Measurements from ENCODE around the gene AP1G2. TPM values are rescaled to one million over a fixed set of nuclear protein-coding genes. Genes with fewer than 3 reads are reported as not detected.

AP1G2 gene
- total RNA-seq, 4 donors from 2014 or later, result 15.9 to 30.2 (median 20.0) TPM

- TF ChIP-seq EP300 (IDR thresholded peaks at IDR 0.05) (no peak), CTCF (IDR thresholded peaks at IDR 0.05) (no peak)
- intact Hi-C loops (cut with DNase I), result no loop called here
- 91% methylated on average over 18 of the region's 24 CpGs for WGBS
- Histone ChIP-seq H3K36me3 (no peaks in the 10 kb centered on the region), H3K27ac (replicated peaks in 1 of 4) (no peak overlapping the region), H3K27me3 (peaks cover 8 to 77% (median 33%) of the 10 kb centered on the region in 4 donors), H3K4me1 (peaks cover 7 to 35% (median 34%) of the 10 kb centered on the region in 4 donors), H3K4me3 (no peak overlapping the region), H3K9me3 (no peaks in the 10 kb centered on the region)
- no peak for DNase-seq (ENCODE audit: extremely low spot score)
Observed at GRCh38 chr14:23580152-23580926, 12.7 kb upstream of the AP1G2 start.

GRCh38 chr14:23579739-23580138, 12.1 kb upstream of the AP1G2 start:
- TF ChIP-seq POLR2AphosphoS5 (IDR thresholded peaks at IDR 0.05) (no peak), POLR2A (IDR thresholded peaks at IDR 0.05; ENCODE audit: low read depth) (no peak), EP300 (IDR thresholded peaks at IDR 0.05) (no peak), CTCF (IDR thresholded peaks at IDR 0.05) (no peak)
- H3K4me3 ChIP-seq, result no peak overlapping the region
- no peaks in the 10 kb centered on the region for H3K36me3 ChIP-seq
- peaks cover 8 to 76% (median 36%) of the 10 kb centered on the region in 4 donors for H3K27me3 ChIP-seq
- peaks cover 7 to 35% (median 34%) of the 10 kb centered on the region in 4 donors for H3K4me1 ChIP-seq
- no peak for DNase-seq (ENCODE audit: extremely low spot score)
- intact Hi-C loops (cut with DNase I), result no loop called here
- no peaks in the 10 kb centered on the region for H3K9me3 ChIP-seq
- no peak overlapping the region for H3K27ac ChIP-seq (replicated peaks in 1 of 4)

GRCh38 chr14:23579311-23579630, 11.7 kb upstream of the AP1G2 start:
- intact Hi-C loops (cut with DNase I), result no loop called here
- TF ChIP-seq EP300 (IDR thresholded peaks at IDR 0.05) (no peak), POLR2AphosphoS5 (IDR thresholded peaks at IDR 0.05) (no peak), CTCF (IDR thresholded peaks at IDR 0.05) (no peak), POLR2A (IDR thresholded peaks at IDR 0.05; ENCODE audit: low read depth) (no peak)
- Histone ChIP-seq H3K9me3 (no peaks in the 10 kb centered on the region), H3K27ac (replicated peaks in 1 of 4) (no peak overlapping the region), H3K36me3 (no peaks in the 10 kb centered on the region), H3K4me3 (peak overlapping the region in 1 of 4 donors; percentile 41), H3K27me3 (peaks cover 8 to 80% (median 36%) of the 10 kb centered on the region in 4 donors), H3K4me1 (peaks cover 7 to 35% (median 34%) of the 10 kb centered on the region in 4 donors)
- WGBS, result 100% methylated on average over 1 of the region's 3 CpGs
- no peak for DNase-seq (ENCODE audit: extremely low spot score)

GRCh38 chr14:23578560-23579310, 11.1 kb upstream of the AP1G2 start, which contains the start of gene JPH4:
Gene JPH4, minus strand, starts transcription at chr14:23578790. Its CDS starts 1,337 bp downstream, at chr14:23577453.
- TF ChIP-seq POLR2AphosphoS5 (IDR thresholded peaks at IDR 0.05), result no peak
- no peak for TF ChIP-seq CTCF (IDR thresholded peaks at IDR 0.05)
- TF ChIP-seq POLR2A (IDR thresholded peaks at IDR 0.05; ENCODE audit: low read depth), result no peak
- TF ChIP-seq EP300 (IDR thresholded peaks at IDR 0.05), result no peak
- Histone ChIP-seq H3K4me1 (peaks cover 7 to 35% (median 34%) of the 10 kb centered on the region in 4 donors), H3K27me3 (peaks cover 8 to 85% (median 36%) of the 10 kb centered on the region in 4 donors), H3K4me3 (peak within 1 kb of the TSS; percentile 35 to 50 (median 42)), H3K9me3 (no peaks in the 10 kb centered on the region), H3K36me3 (no peaks in the 10 kb centered on the region), H3K27ac (replicated peaks in 1 of 4) (no peak within 1 kb of the TSS)
- WGBS, result 10% methylated on average over 18 of the region's 18 CpGs
- DNase-seq (ENCODE audit: extremely low spot score), result no peak
- intact Hi-C loops (cut with DNase I), result no loop called here

All from esophagus muscularis mucosa (tissue), 4 donors.